ENCODE measurements around the gene LCE1E.

LCE1E gene

GRCh38 chr1:152745765-152746444 lies 40.2 kb upstream of the LCE1E start:
- DNase-seq = no peak
- Histone ChIP-seq H3K9me3 (no peaks in the 10 kb centered on the region), H3K36me3 (no peaks in the 10 kb centered on the region), H3K27me3 (no peaks in the 10 kb centered on the region), H3K4me3 (ENCODE audit: low read depth, low read length) (no peak overlapping the region), H3K4me1 (no peaks in the 10 kb centered on the region)
- no peak for TF ChIP-seq CTCF (IDR thresholded peaks at IDR 0.05; ENCODE audit: low read depth, low read length)

- Histone ChIP-seq H3K36me3 (no peaks in the 10 kb centered on the region), H3K4me3 (ENCODE audit: low read depth, low read length) (no peak overlapping the region), H3K4me1 (no peaks in the 10 kb centered on the region), H3K27me3 (no peaks in the 10 kb centered on the region), H3K9me3 (no peaks in the 10 kb centered on the region)
- TF ChIP-seq CTCF (IDR thresholded peaks at IDR 0.05; ENCODE audit: low read depth, low read length) = no peak
- no peak for DNase-seq
These were observed 38.2 kb upstream of the LCE1E start for GRCh38 chr1:152747831-152748230.

- Histone ChIP-seq H3K27me3 (no peaks in the 10 kb centered on the region), H3K36me3 (no peaks in the 10 kb centered on the region), H3K4me3 (ENCODE audit: low read depth, low read length) (no peak overlapping the region), H3K9me3 (no peaks in the 10 kb centered on the region), H3K4me1 (no peaks in the 10 kb centered on the region)
- TF ChIP-seq CTCF (IDR thresholded peaks at IDR 0.05; ENCODE audit: low read depth, low read length) = no peak
- DNase-seq = no peak
These were observed 33.8 kb upstream of the LCE1E start for GRCh38 chr1:152752225-152752624.

GRCh38 chr1:152753586-152753985 lies 32.5 kb upstream of the LCE1E start:
- Histone ChIP-seq H3K4me1 (no peaks in the 10 kb centered on the region), H3K9me3 (no peaks in the 10 kb centered on the region), H3K27me3 (no peaks in the 10 kb centered on the region), H3K4me3 (ENCODE audit: low read depth, low read length) (no peak overlapping the region), H3K36me3 (no peaks in the 10 kb centered on the region)
- no peak for DNase-seq
- TF ChIP-seq CTCF (IDR thresholded peaks at IDR 0.05; ENCODE audit: low read depth, low read length) = no peak

- Histone ChIP-seq H3K9me3 (no peaks in the 10 kb centered on the region), H3K27me3 (no peaks in the 10 kb centered on the region), H3K4me3 (ENCODE audit: low read depth, low read length) (no peak overlapping the region), H3K4me1 (no peaks in the 10 kb centered on the region), H3K36me3 (no peaks in the 10 kb centered on the region)
- no peak for TF ChIP-seq CTCF (IDR thresholded peaks at IDR 0.05; ENCODE audit: low read depth, low read length)
- no peak for DNase-seq
These were observed 29.2 kb upstream of the LCE1E start for GRCh38 chr1:152756872-152757271.

GRCh38 chr1:152757747-152758146 lies 28.3 kb upstream of the LCE1E start, which contains the start of gene KPRP:
Gene KPRP, plus strand, starts transcription at chr1:152758025. Its CDS starts 1,564 bp downstream, at chr1:152759589.
- DNase-seq = no peak
- Histone ChIP-seq H3K4me1 (no peaks in the 10 kb centered on the region), H3K9me3 (no peaks in the 10 kb centered on the region), H3K27me3 (no peaks in the 10 kb centered on the region), H3K4me3 (ENCODE audit: low read depth, low read length) (no peak within 1 kb of the TSS), H3K36me3 (no peaks in the 10 kb centered on the region)
- no peak for TF ChIP-seq CTCF (IDR thresholded peaks at IDR 0.05; ENCODE audit: low read depth, low read length)
